AML-193 (cell line): Measurements from ENCODE around the gene XRCC3.

Source experiments
- DNase-seq, 2 experiments: peaks; one replicate each; lab custom pipeline; 2025; lab: John Stamatoyannopoulos, UW

Gene XRCC3

GRCh38 chr14:103725739-103726395, 10.6 kb upstream of the XRCC3 start:
- no peak for DNase-seq

- DNase-seq = no peak
These were observed 9.9 kb upstream of the XRCC3 start for GRCh38 chr14:103725001-103725682.

- no peak for DNase-seq
These were observed 8.9 kb upstream of the XRCC3 start for GRCh38 chr14:103724116-103724515.

- DNase-seq = no peak
These were observed 8.5 kb upstream of the XRCC3 start for GRCh38 chr14:103723748-103724081.

- DNase-seq = no peak
These were observed 6.3 kb upstream of the XRCC3 start for GRCh38 chr14:103721334-103722120.

GRCh38 chr14:103719751-103720150, 4.5 kb upstream of the XRCC3 start:
- no peak for DNase-seq

- no peak for DNase-seq
These were observed 3.3 kb upstream of the XRCC3 start for GRCh38 chr14:103718572-103718971.

- no peak for DNase-seq
These were observed 1.7 kb upstream of the XRCC3 start for GRCh38 chr14:103716899-103717411.

GRCh38 chr14:103716091-103716801, 995 bp upstream of the XRCC3 start:
- peak in 1 of 2 experiments; percentile 4 for DNase-seq

GRCh38 chr14:103714063-103714724, 1.1 kb downstream of the XRCC3 start:
- no peak for DNase-seq

- no peak for DNase-seq
These were observed 1.8 kb downstream of the XRCC3 start for GRCh38 chr14:103713304-103714062.

GRCh38 chr14:103712633-103713247, 2.5 kb downstream of the XRCC3 start:
- no peak for DNase-seq

GRCh38 chr14:103711516-103712431, 3.5 kb downstream of the XRCC3 start:
- no peak for DNase-seq

GRCh38 chr14:103710771-103711377, 4.4 kb downstream of the XRCC3 start:
- no peak for DNase-seq

- DNase-seq = no peak
These were observed 5.4 kb downstream of the XRCC3 start for GRCh38 chr14:103709814-103710213.

- DNase-seq = no peak
These were observed 6.5 kb downstream of the XRCC3 start for GRCh38 chr14:103708750-103709187.

GRCh38 chr14:103707329-103708263, 7.7 kb downstream of the XRCC3 start:
- no peak for DNase-seq
